Measurements from ENCODE around the gene PMEPA1.

PMEPA1 gene

GRCh38 chr20:57661746-57662455 lies 47.9 kb downstream of the PMEPA1 start:
- no peak for DNase-seq (ENCODE audit: low read depth, low spot score)

GRCh38 chr20:57660922-57661745 lies 48.7 kb downstream of the PMEPA1 start:
- DNase-seq (ENCODE audit: low read depth, low spot score) = no peak

- DNase-seq (ENCODE audit: low read depth, low spot score) = no peak
These were observed 49.5 kb downstream of the PMEPA1 start for GRCh38 chr20:57660181-57660921.

GRCh38 chr20:57659517-57660180 lies 50.2 kb downstream of the PMEPA1 start:
- DNase-seq (ENCODE audit: low read depth, low spot score) = no peak

- DNase-seq (ENCODE audit: low read depth, low spot score) = no peak
These were observed 50.8 kb downstream of the PMEPA1 start for GRCh38 chr20:57658833-57659516.

- DNase-seq (ENCODE audit: low read depth, low spot score) = no peak
These were observed 51.4 kb downstream of the PMEPA1 start for GRCh38 chr20:57658447-57658832.

- no peak for DNase-seq (ENCODE audit: low read depth, low spot score)
These were observed 52.0 kb downstream of the PMEPA1 start for GRCh38 chr20:57657535-57658446.

GRCh38 chr20:57656821-57657534 lies 52.8 kb downstream of the PMEPA1 start:
- no peak for DNase-seq (ENCODE audit: low read depth, low spot score)

GRCh38 chr20:57656252-57656820 lies 53.5 kb downstream of the PMEPA1 start:
- DNase-seq (ENCODE audit: low read depth, low spot score) = no peak

GRCh38 chr20:57655809-57656155 lies 54.0 kb downstream of the PMEPA1 start:
- no peak for DNase-seq (ENCODE audit: low read depth, low spot score)

GRCh38 chr20:57654998-57655808 lies 54.6 kb downstream of the PMEPA1 start:
- DNase-seq (ENCODE audit: low read depth, low spot score) = no peak

- peak; percentile 7 for DNase-seq (ENCODE audit: low read depth, low spot score)
These were observed 55.3 kb downstream of the PMEPA1 start for GRCh38 chr20:57654363-57654997.

- DNase-seq (ENCODE audit: low read depth, low spot score) = no peak
These were observed 55.9 kb downstream of the PMEPA1 start for GRCh38 chr20:57653910-57654309.

- no peak for DNase-seq (ENCODE audit: low read depth, low spot score)
These were observed 56.3 kb downstream of the PMEPA1 start for GRCh38 chr20:57653546-57653900.

- DNase-seq (ENCODE audit: low read depth, low spot score) = no peak
These were observed 56.9 kb downstream of the PMEPA1 start for GRCh38 chr20:57652606-57653545.

- no peak for DNase-seq (ENCODE audit: low read depth, low spot score)
These were observed 57.8 kb downstream of the PMEPA1 start for GRCh38 chr20:57651881-57652605.

Data from brain pericyte (primary cell).